Adrenal gland (tissue), 5 donors: ENCODE measurements around the gene MTHFD1L.

Experiments used
- POLR2A ChIP-seq, 2 donors: fragments of 450-650 bp; IDR thresholded peaks; one replicate each; pipeline ENCODE4 v1.6.1; 2017; ENCODE audit warnings: antibody characterized with exemption in 2 of 2, mild to moderate bottlenecking in 2 of 2, moderate library complexity in 1 of 2
- TF ChIP-seq, protein P1 (sequence below), 6 experiments: fragments of 450-650 bp in 4 of 6; fragments of 200-600 bp in 2 of 6; sonication (generic) in 1 of 6; IDR thresholded peaks; 1 replicate in 5 of 6; 2 replicates in 1 of 6; pipeline versions ENCODE4 v1.5.1 to v1.8.0; 2016 to 2021; ENCODE audit warnings: antibody characterized with exemption in 6 of 6, mild to moderate bottlenecking in 2 of 6, moderate library complexity in 1 of 6
- donor health status: DM: no; HTN: no; CAD: no.

DNA sequence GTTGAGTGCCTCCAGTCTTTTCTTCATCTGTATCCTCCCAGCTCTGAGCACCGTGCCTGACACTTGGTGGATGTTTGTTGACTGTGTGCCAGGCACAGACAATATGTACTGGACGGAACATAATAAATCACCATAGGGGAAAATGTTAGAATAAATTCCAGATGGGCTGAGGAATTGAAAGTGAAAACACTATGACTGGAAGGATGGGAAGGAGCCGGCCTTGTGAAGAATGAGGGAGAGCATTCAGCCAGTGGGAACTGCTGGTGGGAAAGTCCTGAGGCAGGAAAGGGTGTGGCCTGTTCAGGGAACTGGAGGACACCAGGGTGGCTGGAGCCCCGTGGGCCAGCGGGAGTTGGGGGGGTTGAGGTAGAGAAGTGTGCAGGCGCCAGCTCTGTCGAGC, 75.4 kb downstream of the MTHFD1L start:
- TF ChIP-seq, protein P1, sequence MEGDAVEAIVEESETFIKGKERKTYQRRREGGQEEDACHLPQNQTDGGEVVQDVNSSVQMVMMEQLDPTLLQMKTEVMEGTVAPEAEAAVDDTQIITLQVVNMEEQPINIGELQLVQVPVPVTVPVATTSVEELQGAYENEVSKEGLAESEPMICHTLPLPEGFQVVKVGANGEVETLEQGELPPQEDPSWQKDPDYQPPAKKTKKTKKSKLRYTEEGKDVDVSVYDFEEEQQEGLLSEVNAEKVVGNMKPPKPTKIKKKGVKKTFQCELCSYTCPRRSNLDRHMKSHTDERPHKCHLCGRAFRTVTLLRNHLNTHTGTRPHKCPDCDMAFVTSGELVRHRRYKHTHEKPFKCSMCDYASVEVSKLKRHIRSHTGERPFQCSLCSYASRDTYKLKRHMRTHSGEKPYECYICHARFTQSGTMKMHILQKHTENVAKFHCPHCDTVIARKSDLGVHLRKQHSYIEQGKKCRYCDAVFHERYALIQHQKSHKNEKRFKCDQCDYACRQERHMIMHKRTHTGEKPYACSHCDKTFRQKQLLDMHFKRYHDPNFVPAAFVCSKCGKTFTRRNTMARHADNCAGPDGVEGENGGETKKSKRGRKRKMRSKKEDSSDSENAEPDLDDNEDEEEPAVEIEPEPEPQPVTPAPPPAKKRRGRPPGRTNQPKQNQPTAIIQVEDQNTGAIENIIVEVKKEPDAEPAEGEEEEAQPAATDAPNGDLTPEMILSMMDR (IDR thresholded peaks at IDR 0.05) = no peak
- TF ChIP-seq POLR2A (IDR thresholded peaks at IDR 0.05) = no peak
